H1 (cell line): ENCODE data around the gene CASS4. TPM values are rescaled to one million over a fixed set of nuclear protein-coding genes. Genes with fewer than 3 reads are reported as not detected.

Experiments used
- CTCF ChIA-PET: fragments of 300-600 bp; sonication (Branson Sonifier 250); formaldehyde crosslinking; loops from one replicate; lab custom pipeline; 2021; ENCODE audit not compliant: partially characterized antibody; lab: Charles Lee
- POLR2A ChIA-PET: fragments of 300-600 bp; sonication (Branson Sonifier 250); formaldehyde crosslinking; loops from one replicate; lab custom pipeline; 2021; ENCODE audit warnings: inconsistent platforms; ENCODE audit not compliant: partially characterized antibody; lab: Charles Lee
- DNase-seq, 2 experiments: peaks; one replicate each; pipeline versions ENCODE4 v3.0.0 to v3.0.0-alpha.2; 2010 to 2022; ENCODE audit warnings: low spot score in 2 of 2, low read depth in 1 of 2, mixed read lengths in 1 of 2
- FAIRE-seq: peaks from 2 replicates; lab custom pipeline; 2011; peaks lifted over from hg19 to GRCh38; lab: Jason Lieb, UNC
- H2AFZ ChIP-seq: 2 replicates; pipeline ENCODE4 v1.8.1; 2012; ENCODE audit warnings: low read length, inconsistent platforms
- H2AK5ac ChIP-seq: 2 replicates; pipeline ENCODE4 v1.6.1; 2013; ENCODE audit warnings: low read depth, low read length
- H2BK120ac ChIP-seq: replicated peaks from 2 replicates; pipeline ENCODE3; 2013; ENCODE audit warnings: low read depth, low read length, inconsistent platforms
- H2BK12ac ChIP-seq: 2 replicates; pipeline ENCODE4 v1.6.1; 2013; ENCODE audit warnings: low read depth, low read length
- H2BK15ac ChIP-seq: 2 replicates; pipeline ENCODE4 v1.6.1; 2013; ENCODE audit warnings: low read length
- H2BK20ac ChIP-seq: 2 replicates; pipeline ENCODE4 v1.6.1; 2013; ENCODE audit warnings: low read length
- H2BK5ac ChIP-seq: 2 replicates; pipeline ENCODE4 v1.6.1; 2013; ENCODE audit warnings: low read depth, low read length
- H3K14ac ChIP-seq: 2 replicates; pipeline ENCODE4 v1.6.1; 2013; ENCODE audit warnings: inconsistent platforms; ENCODE audit not compliant: insufficient read length
- H3K18ac ChIP-seq: 2 replicates; pipeline ENCODE4 v1.6.1; 2013; ENCODE audit warnings: low read length; ENCODE audit errors: extremely low read depth
- H3K23ac ChIP-seq: 2 replicates; pipeline ENCODE4 v1.6.1; 2013; ENCODE audit warnings: inconsistent platforms; ENCODE audit not compliant: insufficient read length
- H3K23me2 ChIP-seq: 2 replicates; pipeline ENCODE4 v1.6.1; 2013; ENCODE audit warnings: low read depth, low read length
- H3K27ac ChIP-seq: 2 replicates; pipeline ENCODE4 v1.6.1; 2011; ENCODE audit warnings: low read depth, low read length, inconsistent platforms
- H3K27me3 ChIP-seq, 4 experiments: replicated peaks in 1 of 4; 1 replicate in 1 of 4; 2 replicates in 3 of 4; pipeline versions ENCODE4 v1.6.1 to v1.8.1; 2011 to 2013; ENCODE audit warnings: low read length in 3 of 4, mild to moderate bottlenecking in 3 of 4, inconsistent platforms in 2 of 4, mixed read lengths in 2 of 4, moderate library complexity in 1 of 4; ENCODE audit not compliant: control insufficient read depth in 3 of 4, insufficient read depth in 3 of 4; ENCODE audit errors: extremely low read depth in 1 of 4
- H3K36me3 ChIP-seq, 4 experiments: 2 replicates each; pipeline versions ENCODE4 v1.6.1 to v1.8.1; 2011 to 2013; ENCODE audit warnings: mild to moderate bottlenecking in 4 of 4, low read length in 3 of 4, moderate library complexity in 2 of 4, control low read depth in 1 of 4, inconsistent platforms in 1 of 4; ENCODE audit not compliant: insufficient read depth in 4 of 4, control insufficient read depth in 2 of 4
- H3K4ac ChIP-seq: replicated peaks from 2 replicates; pipeline ENCODE3; 2013; ENCODE audit warnings: low read length, low read depth, mixed read lengths, inconsistent platforms; ENCODE audit not compliant: insufficient read length
- H3K4me1 ChIP-seq, 4 experiments: replicated peaks in 1 of 4; 1 replicate in 1 of 4; 2 replicates in 3 of 4; pipeline versions ENCODE4 v1.6.1 to v1.8.1; 2011 to 2013; ENCODE audit warnings: low read length in 3 of 4, inconsistent platforms in 2 of 4, mixed read lengths in 1 of 4; ENCODE audit not compliant: insufficient read depth in 4 of 4, control insufficient read depth in 3 of 4
- H3K4me2 ChIP-seq, 2 experiments: 2 replicates each; pipeline versions ENCODE4 v1.6.1 to v1.8.1; 2011 to 2013; ENCODE audit warnings: low read depth in 2 of 2, low read length in 2 of 2, control low read depth in 1 of 2, inconsistent platforms in 1 of 2, mild to moderate bottlenecking in 1 of 2; ENCODE audit not compliant: insufficient read depth in 1 of 2
- H3K4me3 ChIP-seq, 4 experiments: fragments of 200-600, 300-600 bp in 1 of 4; sonication (generic), shearing (Covaris generic), sonication (Bioruptor Twin) in 1 of 4; 2 replicates each; pipeline versions ENCODE4 v1.5.1 to v1.8.1; 2011 to 2016; ENCODE audit warnings: low read length in 4 of 4, low read depth in 3 of 4, control low read depth in 2 of 4, inconsistent platforms in 2 of 4, mild to moderate bottlenecking in 2 of 4, mixed read lengths in 1 of 4, moderate library complexity in 1 of 4; ENCODE audit not compliant: insufficient read depth in 2 of 4; ENCODE audit errors: extremely low read depth in 1 of 4
- H3K56ac ChIP-seq: replicated peaks from 2 replicates; pipeline ENCODE3; 2013; ENCODE audit warnings: low read depth, mild to moderate bottlenecking, mixed read lengths, low read length, inconsistent platforms; ENCODE audit not compliant: insufficient read length
- H3K79me1 ChIP-seq: 2 replicates; pipeline ENCODE4 v1.6.1; 2013; ENCODE audit warnings: low read depth, low read length, control low read depth
- H3K79me2 ChIP-seq, 2 experiments: 2 replicates each; pipeline versions ENCODE4 v1.6.1 to v1.8.1; 2012 to 2013; ENCODE audit warnings: low read length in 2 of 2, mild to moderate bottlenecking in 2 of 2, inconsistent platforms in 1 of 2; ENCODE audit not compliant: insufficient read depth in 2 of 2, control insufficient read depth in 1 of 2
- H3K9ac ChIP-seq, 4 experiments: replicated peaks in 1 of 4; 1 replicate in 1 of 4; 2 replicates in 3 of 4; pipeline versions ENCODE4 v1.6.1 to v1.8.1; 2011 to 2013; ENCODE audit warnings: low read depth in 3 of 4, low read length in 3 of 4, control low read depth in 2 of 4, mild to moderate bottlenecking in 2 of 4, moderate library complexity in 2 of 4, inconsistent platforms in 1 of 4; ENCODE audit errors: extremely low read depth in 1 of 4
- H3K9me3 ChIP-seq, 2 experiments: 2 replicates each; pipeline versions ENCODE4 v1.6.1 to v1.8.1; 2012 to 2013; ENCODE audit warnings: mild to moderate bottlenecking in 2 of 2, moderate library complexity in 2 of 2, control low read depth in 1 of 2, inconsistent platforms in 1 of 2, low read depth in 1 of 2, low read length in 1 of 2, mixed read lengths in 1 of 2; ENCODE audit not compliant: insufficient read depth in 2 of 2
- H4K20me1 ChIP-seq, 2 experiments: replicated peaks in 1 of 2; 2 replicates each; pipeline versions ENCODE3 to v1.8.1; 2011 to 2013; ENCODE audit warnings: inconsistent platforms in 2 of 2, low read length in 2 of 2, mild to moderate bottlenecking in 1 of 2; ENCODE audit not compliant: insufficient read depth in 2 of 2, control insufficient read depth in 1 of 2
- H4K5ac ChIP-seq: 2 replicates; pipeline ENCODE4 v1.6.1; 2013; ENCODE audit warnings: low read length, low read depth, mixed read lengths, inconsistent platforms; ENCODE audit not compliant: insufficient read length
- H4K8ac ChIP-seq: 2 replicates; pipeline ENCODE4 v1.8.0; 2013; ENCODE audit warnings: mild to moderate bottlenecking, moderate library complexity, low read length, inconsistent platforms; ENCODE audit not compliant: insufficient read depth; ENCODE audit errors: extremely low read depth
- H4K91ac ChIP-seq: replicated peaks from 2 replicates; pipeline ENCODE3; 2013; ENCODE audit warnings: low read length, mixed read lengths, inconsistent platforms; ENCODE audit not compliant: insufficient read length
- FOSL1 ChIP-seq: IDR thresholded peaks from 2 replicates; pipeline ENCODE4 v1.6.1; 2011; ENCODE audit warnings: mild to moderate bottlenecking, low read depth, low read length, moderate library complexity; ENCODE audit not compliant: insufficient read depth
- WGBS, 2 experiments: shearing (Covaris generic) in 1 of 2; methylation state at CpG; one replicate each; pipeline versions ENCODE4 v1.1.6 to v1.1.7; 2013 to 2015; ENCODE audit warnings: low lambda C conversion rate in 2 of 2, mixed read lengths in 2 of 2, inconsistent platforms in 1 of 2, low coverage in 1 of 2, missing lambda C conversion rate in 1 of 2; ENCODE audit not compliant: insufficient replicate concordance in 2 of 2, insufficient coverage in 1 of 2, insufficient read length in 1 of 2; ENCODE audit errors: extremely low coverage in 1 of 2, missing lambda C conversion rate in 1 of 2; 5-methylcytosine and 5-hydroxymethylcytosine counted together
- polyA plus RNA-seq, 7 experiments: library from polyadenylated mRNA; depleted of rRNA in 3 of 7; stranded (reverse) in 5 of 7; unstranded in 2 of 7; fragments of >200 nt in 5 of 7; fragments of 200-250 nt in 2 of 7; gene quantifications; 1 replicate in 5 of 7; 2 replicates in 1 of 7; 4 replicates in 1 of 7; pipeline versions ENCODE4 v1.2.1 to v1.2.3, GENCODE V29; 2011 to 2013; ENCODE audit warnings: missing spikeins in 2 of 7, mixed read lengths in 2 of 7
- total RNA-seq: library from RNA; stranded (reverse); fragmentation: NEBNext Ultra II Directional; extraction: Animal tissue kit (Norgen Biotek cat#: 25700); gene quantifications from 2 replicates; pipeline ENCODE4 v1.2.1, GENCODE V29; 2021

Gene CASS4
- total and polyA plus RNA-seq, 2 of the 8 experiments (the other 6 are each of a cell fraction or from before 2014, with no cell fraction given): not detected

- H3K36me3 ChIP-seq: peaks cover 25 to 77% (median 60%) of the 10 kb centered on the region in 4 experiments
- no peak for FAIRE-seq
- CTCF ChIA-PET: no interaction called here
Measured at GRCh38 chr20:56376331-56376730, 35.7 kb upstream of the CASS4 start.

More at GRCh38 chr20:56376331-56376730, 35.7 kb upstream of the CASS4 start:
- H3K23me2 ChIP-seq: no peaks in the 10 kb centered on the region
- peaks cover 0 to 55% of the 10 kb centered on the region in 2 experiments; a peak in 2 of 4 replicates for H3K79me2 ChIP-seq
- no peak overlapping the region for H3K9ac ChIP-seq
- H2BK15ac ChIP-seq: no peak overlapping the region
- DNase-seq: no peak
- no peaks in the 10 kb centered on the region for H3K4me1 ChIP-seq
- H2BK5ac ChIP-seq: no peak overlapping the region
- H3K79me1 ChIP-seq: peaks cover 2% of the 10 kb centered on the region; the same call in 1 of the 2 replicates
- TF ChIP-seq FOSL1: no peak
- TF ChIP-seq, all 59 proteins: peak for 0
- no peak overlapping the region for H3K56ac ChIP-seq
- H3K27ac ChIP-seq: no peak overlapping the region
- H3K4me2 ChIP-seq: no peak overlapping the region
- peaks cover 0 to 8% of the 10 kb centered on the region in 2 experiments for H4K20me1 ChIP-seq
- no peaks in the 10 kb centered on the region for H3K27me3 ChIP-seq
- no peaks in the 10 kb centered on the region for H3K9me3 ChIP-seq
- no peak overlapping the region for H3K4ac ChIP-seq
- no peak overlapping the region for H3K23ac ChIP-seq
- no peak overlapping the region for H3K18ac ChIP-seq
- no peak overlapping the region for H2BK120ac ChIP-seq
- H2BK20ac ChIP-seq: no peak overlapping the region
- H2BK12ac ChIP-seq: no peak overlapping the region
- H3K4me3 ChIP-seq: no peak overlapping the region
- 85% methylated on average over 2 of the region's 2 CpGs; no CpG with 5 or more reads in 1 of the 2 experiments for WGBS, 2 experiments
- H4K8ac ChIP-seq: no peak overlapping the region
- no peak overlapping the region for H3K14ac ChIP-seq
- POLR2A ChIA-PET: interaction anchor here (1.6 kb wide), 1 partner anchor 15 kb away, joined by 6 read pairs; the partner anchor contains the start of genes AURKA and CSTF1
- H4K91ac ChIP-seq: no peak overlapping the region
- no peak overlapping the region for H2AK5ac ChIP-seq
- H4K5ac ChIP-seq: no peak overlapping the region
- no peak overlapping the region for H2AFZ ChIP-seq
